Measurements from ENCODE around the gene HERC4.
"Not testable (repeated sequence)": the region's sequence is repeated elsewhere in the genome, so short reads cannot be mapped to it uniquely, and the experiment has no call there.

The HERC4 gene

GRCh38 chr10:68047122-68047521 lies 28.0 kb downstream of the HERC4 start:
- no peak for DNase-seq

DNA sequence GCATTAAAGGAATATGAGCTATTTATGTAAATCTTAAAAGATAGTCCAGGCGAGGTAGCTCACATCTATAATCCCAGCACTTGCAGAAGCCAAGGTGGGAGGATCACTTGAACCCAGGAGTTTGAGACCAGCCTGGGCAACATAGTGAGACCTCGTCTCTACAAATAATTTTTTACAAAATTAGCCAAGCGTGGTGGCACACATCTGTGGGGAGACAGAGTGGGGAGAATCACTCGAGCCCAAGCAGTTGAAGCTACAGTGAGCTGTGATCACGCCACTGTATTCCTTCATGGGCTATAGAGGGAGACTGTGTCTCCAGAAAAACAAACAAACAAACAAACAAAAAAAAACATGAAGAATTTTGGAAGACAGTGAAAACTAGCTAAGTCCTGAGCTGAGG lies 28.4 kb downstream of the HERC4 start:
- no peak for DNase-seq

GRCh38 chr10:68043030-68043429 lies 32.1 kb downstream of the HERC4 start:
- DNase-seq = no peak

DNA sequence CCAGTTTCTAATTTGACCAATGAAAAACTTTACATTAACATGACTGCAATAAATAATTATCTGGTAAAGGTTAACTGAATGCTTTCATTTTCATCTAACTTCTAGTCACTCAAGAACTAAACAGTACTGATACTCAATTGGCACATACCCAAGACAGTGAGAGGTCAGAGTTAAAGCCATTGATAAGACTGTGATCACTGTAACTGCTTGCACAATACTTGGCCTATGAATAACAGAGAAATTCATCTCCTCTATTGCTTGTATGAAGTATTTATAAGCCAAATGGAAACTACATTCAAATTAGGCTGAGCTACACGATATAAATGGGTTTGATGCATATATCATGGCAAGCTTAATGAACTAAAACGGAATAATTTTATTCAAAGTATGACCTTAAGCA lies 43.0 kb downstream of the HERC4 start:
- no peak for DNase-seq

GRCh38 chr10:68027429-68027828 lies 47.7 kb downstream of the HERC4 start:
- no peak for DNase-seq

DNA sequence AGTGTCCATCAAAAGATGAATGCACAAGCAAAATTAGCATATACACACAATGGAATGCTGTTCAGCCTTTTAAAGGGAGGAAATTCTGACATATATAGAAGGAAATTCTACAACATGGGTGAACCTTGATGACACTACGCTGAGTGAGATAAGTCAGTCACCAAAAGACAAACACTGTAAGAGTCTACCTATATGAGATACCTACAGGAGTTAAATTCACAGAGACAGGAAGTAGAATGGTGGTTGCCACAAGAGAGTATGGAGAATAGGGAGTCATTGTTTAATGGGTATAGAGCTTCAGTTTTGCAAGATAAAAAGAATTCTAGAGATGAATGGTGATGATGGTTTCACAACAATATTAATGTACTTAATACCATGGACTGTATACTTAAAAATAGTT lies 51.8 kb downstream of the HERC4 start:
- DNase-seq = no peak

DNA sequence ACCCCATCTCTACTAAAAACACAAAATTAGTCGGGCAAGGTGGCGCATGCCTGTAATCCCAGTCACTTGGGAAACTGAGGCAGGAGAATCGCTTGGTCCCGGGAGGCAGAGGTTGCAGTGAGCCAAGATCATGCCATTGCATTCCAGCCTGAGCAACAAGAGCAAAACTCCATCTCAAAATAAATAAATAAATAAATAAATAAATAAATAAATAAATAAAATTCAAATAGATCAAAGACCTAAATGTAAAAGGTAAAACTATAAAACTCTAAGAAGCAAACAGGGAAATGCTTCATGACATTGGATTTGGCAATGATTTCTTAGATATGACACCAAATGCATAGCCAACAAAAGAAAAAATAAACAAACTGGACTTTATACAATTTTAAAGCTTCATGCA lies 52.8 kb downstream of the HERC4 start:
- not testable (repeated sequence) for DNase-seq

DNA sequence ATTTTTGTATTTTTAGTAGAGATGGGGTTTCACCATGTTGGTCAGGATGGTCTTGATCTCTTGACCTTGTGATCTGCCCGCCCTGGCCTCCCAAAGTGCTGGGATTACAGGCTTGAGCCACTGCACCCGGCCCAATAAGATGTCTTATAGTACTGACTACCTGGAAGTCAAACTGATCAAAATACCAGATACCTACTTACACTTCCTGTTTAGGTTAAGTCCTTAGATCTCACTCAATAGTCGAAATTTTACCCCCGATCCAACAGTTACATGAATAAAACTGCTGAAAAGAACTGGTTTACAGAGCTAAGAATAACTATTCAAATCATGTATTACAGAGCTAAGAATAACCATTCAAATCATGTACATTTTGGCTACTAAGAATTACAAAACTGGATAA lies 58.6 kb downstream of the HERC4 start:
- not testable (repeated sequence) for DNase-seq

DNA sequence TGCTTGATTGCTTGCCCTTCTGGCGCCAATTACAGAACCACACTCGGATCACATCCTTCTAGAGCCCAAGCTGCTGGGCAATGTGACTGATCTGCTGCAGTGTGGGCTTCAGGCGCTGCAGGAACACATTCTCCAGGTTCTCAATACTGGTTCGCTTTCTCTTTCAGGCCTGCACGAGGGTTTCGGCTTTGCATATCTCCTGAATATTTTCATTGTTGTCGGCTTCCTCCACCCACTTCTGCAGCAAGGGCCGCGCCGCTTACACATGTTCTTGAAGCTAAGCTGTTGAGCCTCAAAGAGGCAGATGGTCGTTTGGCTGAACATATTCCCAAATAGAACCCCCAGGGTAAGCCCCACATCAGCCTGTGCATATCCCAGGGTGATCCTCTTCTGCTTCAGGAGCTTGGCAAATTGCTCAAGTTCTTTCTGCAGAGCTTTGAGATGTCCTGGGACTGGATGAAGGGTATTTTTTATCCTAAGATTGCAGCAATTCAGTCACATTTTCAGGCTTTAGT lies 64.6 kb downstream of the HERC4 start:
- no peak for DNase-seq

- no peak for DNase-seq
Observed at GRCh38 chr10:68007356-68007755, 67.7 kb downstream of the HERC4 start.

- DNase-seq = no peak
Observed at GRCh38 chr10:68001539-68001938, 73.5 kb downstream of the HERC4 start.

- DNase-seq = no peak
Observed at GRCh38 chr10:68001000-68001399, 74.1 kb downstream of the HERC4 start.

DNA sequence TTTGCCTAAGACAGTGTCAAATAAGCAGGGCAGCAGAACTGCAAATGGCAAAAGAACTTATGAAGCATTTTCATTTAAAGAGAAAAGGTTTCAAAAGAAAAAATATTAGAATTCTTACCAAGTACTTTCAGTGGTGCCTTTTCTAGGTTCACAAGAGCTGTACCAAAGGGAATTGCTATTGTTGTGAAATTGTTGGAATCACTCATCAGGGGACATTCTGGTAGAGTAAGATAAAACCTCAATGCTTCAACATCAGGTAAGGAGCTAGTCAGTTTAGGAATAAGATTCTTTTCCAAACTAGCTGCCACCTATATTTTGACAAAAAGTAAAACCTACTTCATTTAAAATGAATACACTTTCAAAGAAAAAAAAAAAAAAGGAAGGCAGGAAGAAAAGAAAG lies 85.0 kb downstream of the HERC4 start:
- no peak for DNase-seq

GRCh38 chr10:67988606-67989005 lies 86.5 kb downstream of the HERC4 start:
- peak in 1 of 2 experiments; percentile 13 for DNase-seq

GRCh38 chr10:67982603-67983002 lies 92.5 kb downstream of the HERC4 start:
- DNase-seq = not testable (repeated sequence)

GRCh38 chr10:67978749-67979148 lies 96.3 kb downstream of the HERC4 start:
- DNase-seq = no peak

DNA sequence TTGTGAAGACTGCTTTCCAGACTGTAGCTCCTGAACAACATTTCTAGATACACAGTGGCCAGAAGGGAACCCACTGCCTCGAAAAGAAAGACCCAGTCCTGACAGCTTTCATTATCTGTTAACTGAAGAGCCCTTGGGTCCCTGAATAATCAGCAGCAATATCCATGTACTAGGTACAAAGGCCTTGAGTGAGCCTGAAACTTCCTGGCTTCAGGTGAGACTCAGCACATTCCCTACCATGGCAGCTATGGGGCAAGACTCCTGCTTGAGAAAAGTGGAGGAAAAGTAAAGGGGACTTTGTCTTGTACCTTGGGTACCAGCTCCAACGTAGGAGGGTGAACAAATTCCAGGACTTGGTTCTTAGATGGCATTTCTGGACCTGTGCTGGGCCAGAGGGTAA lies 97.8 kb downstream of the HERC4 start:
- DNase-seq = no peak

GRCh38 chr10:67976292-67977245 lies 98.5 kb downstream of the HERC4 start:
- DNase-seq = no peak

DNA sequence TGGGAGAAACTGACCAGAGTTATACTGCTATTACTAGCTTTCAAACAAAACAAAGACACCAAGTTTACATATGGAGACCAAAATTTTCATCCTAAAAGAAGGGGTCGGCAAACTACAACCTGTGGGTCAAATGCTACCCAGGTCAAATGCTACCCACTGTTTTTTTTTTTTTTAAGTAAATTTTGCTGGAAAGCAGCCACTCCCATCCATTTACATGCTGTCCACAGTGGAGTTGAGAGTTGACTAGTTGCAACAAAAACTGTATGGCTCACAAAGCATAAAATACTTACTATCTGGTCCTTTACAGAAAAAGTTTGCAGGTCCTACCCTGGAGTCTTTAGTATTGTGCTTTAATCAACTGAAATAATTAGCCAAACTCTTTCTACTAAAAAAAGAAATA lies 99.2 kb downstream of the HERC4 start:
- DNase-seq = no peak

GRCh38 chr10:67971311-67971710 lies 103.8 kb downstream of the HERC4 start:
- no peak for DNase-seq

DNA sequence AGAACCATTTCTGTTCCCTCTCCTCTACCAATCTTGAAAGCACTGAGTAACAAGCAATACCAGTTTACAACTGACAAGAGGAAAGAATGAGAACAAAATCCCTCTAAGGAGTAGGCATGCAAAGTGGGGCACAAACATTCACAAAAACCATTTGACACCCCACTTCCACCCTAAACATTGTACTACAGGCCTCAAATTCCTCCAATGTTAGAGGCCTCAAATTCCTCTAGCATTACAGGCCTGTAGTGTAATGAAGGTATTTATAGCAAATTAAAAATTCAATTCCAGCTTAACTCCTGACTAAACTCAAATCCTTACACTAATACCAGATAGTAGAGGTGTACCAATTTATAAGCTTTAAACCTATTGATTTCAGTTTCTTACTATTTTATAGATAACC lies 105.2 kb downstream of the HERC4 start:
- no peak for DNase-seq

GRCh38 chr10:67966035-67966434 lies 109.0 kb downstream of the HERC4 start:
- not testable (repeated sequence) for DNase-seq

DNA sequence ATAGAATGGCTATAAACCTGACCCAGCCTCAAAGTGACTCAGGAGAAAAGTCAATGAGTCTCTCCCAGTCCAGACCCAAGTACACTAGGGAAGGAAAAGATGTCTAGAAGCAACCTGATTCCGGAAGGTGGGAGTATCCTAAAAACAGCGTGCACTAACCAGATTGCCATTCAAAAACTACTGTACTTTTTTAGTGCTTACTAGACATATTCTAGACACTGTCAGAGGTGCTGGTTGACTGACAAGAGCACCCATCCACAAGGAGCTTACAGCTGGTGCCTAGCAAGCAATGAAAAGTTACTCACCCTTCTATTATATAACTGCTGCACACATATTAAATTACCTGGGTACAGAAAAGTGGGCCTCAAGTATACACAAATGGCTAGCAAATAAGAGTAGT lies 109.6 kb downstream of the HERC4 start:
- no peak for DNase-seq

GRCh38 chr10:67959839-67960476 lies 115.1 kb downstream of the HERC4 start:
- DNase-seq = no peak
